ENCODE results near the gene EEA1.

Gene EEA1

DNA sequence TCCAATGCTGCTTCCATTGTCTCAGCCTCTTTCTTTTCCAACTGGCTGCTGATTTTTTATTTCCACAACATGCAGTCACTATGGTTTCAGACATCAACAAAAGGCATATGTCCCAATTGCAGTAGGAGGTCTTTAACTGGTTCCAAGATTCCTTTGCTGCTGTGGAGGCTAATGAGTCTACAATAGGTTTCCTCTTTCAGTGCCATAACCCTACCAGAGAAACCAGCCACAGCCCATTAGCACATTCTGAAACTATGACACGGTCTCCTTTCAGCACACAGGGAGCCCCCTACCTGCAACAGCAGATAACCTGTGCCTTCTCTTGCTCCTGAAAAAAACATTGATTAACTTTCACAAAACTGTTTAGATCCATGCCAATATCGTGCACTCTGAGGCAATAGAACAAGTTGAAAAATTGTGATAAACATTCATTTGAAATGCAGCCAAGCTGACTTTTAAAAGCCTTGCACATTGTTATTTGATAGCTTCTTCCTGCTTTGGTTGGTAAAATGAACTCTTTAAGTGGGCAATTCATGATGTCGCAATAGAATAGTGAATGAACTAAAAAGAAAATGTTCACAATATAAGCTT lies 193.9 kb downstream of the EEA1 start (continued):
- TF ChIP-seq KLF16 (tag by site-specific recombination; IDR thresholded peaks at IDR 0.05) (no peak), ZNF10 (tag by site-specific recombination; IDR thresholded peaks at IDR 0.05) (no peak), ZNF18 (tag by site-specific recombination; IDR thresholded peaks at IDR 0.05) (no peak), ZBTB8A (tag by site-specific recombination; IDR thresholded peaks at IDR 0.05) (no peak), HIC1 (tag by site-specific recombination; IDR thresholded peaks at IDR 0.05) (no peak), TSHZ1 (tag by site-specific recombination; IDR thresholded peaks at IDR 0.05; ENCODE audit: borderline replicate concordance) (no peak), ZNF473 (tag by site-specific recombination; IDR thresholded peaks at IDR 0.05) (no peak), ZXDB (tag by site-specific recombination; IDR thresholded peaks at IDR 0.05) (peak; percentile 48; the same call in 1 of the 2 replicates), ZNF24 (tag by site-specific recombination; IDR thresholded peaks at IDR 0.05) (peak; percentile 74; the same call in 1 of the 2 replicates), ZNF747 (tag by site-specific recombination; IDR thresholded peaks at IDR 0.05) (no peak), ZNF530 (tag by site-specific recombination; IDR thresholded peaks at IDR 0.05; ENCODE audit: low read depth) (no peak), ZNF292 (tag by site-specific recombination; IDR thresholded peaks at IDR 0.05; ENCODE audit: borderline replicate concordance, low read depth) (no peak), ZNF223 (tag by site-specific recombination; IDR thresholded peaks at IDR 0.05) (no peak), ZNF561 (tag by site-specific recombination; IDR thresholded peaks at IDR 0.05; ENCODE audit: borderline replicate concordance) (peak; percentile 14; the same call in 1 of the 2 replicates), ZFHX2 (tag by site-specific recombination; conservative IDR thresholded peaks at IDR 0.05) (no peak), ZFP41 (tag by site-specific recombination; IDR thresholded peaks at IDR 0.05; ENCODE audit: borderline replicate concordance) (no peak), GLIS1 (tag by site-specific recombination; IDR thresholded peaks at IDR 0.05) (peak; percentile 82), SCRT2 (tag by site-specific recombination; IDR thresholded peaks at IDR 0.05) (peak; percentile 49), REPIN1 (tag by site-specific recombination; IDR thresholded peaks at IDR 0.05; ENCODE audit: low read depth) (no peak), ZNF394 (tag by site-specific recombination; IDR thresholded peaks at IDR 0.05; ENCODE audit: borderline replicate concordance) (no peak), ZNF112 (tag by site-specific recombination; IDR thresholded peaks at IDR 0.05) (no peak), ZNF677 (tag by site-specific recombination; IDR thresholded peaks at IDR 0.05) (no peak), SP3 (tag by site-specific recombination; IDR thresholded peaks at IDR 0.05) (no peak)
- TF ChIP-seq, protein P1, sequence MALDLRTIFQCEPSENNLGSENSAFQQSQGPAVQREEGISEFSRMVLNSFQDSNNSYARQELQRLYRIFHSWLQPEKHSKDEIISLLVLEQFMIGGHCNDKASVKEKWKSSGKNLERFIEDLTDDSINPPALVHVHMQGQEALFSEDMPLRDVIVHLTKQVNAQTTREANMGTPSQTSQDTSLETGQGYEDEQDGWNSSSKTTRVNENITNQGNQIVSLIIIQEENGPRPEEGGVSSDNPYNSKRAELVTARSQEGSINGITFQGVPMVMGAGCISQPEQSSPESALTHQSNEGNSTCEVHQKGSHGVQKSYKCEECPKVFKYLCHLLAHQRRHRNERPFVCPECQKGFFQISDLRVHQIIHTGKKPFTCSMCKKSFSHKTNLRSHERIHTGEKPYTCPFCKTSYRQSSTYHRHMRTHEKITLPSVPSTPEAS (tag by site-specific recombination; IDR thresholded peaks at IDR 0.05) = peak; percentile 37; the same call in 1 of the 2 replicates
- TF ChIP-seq, protein P2, sequence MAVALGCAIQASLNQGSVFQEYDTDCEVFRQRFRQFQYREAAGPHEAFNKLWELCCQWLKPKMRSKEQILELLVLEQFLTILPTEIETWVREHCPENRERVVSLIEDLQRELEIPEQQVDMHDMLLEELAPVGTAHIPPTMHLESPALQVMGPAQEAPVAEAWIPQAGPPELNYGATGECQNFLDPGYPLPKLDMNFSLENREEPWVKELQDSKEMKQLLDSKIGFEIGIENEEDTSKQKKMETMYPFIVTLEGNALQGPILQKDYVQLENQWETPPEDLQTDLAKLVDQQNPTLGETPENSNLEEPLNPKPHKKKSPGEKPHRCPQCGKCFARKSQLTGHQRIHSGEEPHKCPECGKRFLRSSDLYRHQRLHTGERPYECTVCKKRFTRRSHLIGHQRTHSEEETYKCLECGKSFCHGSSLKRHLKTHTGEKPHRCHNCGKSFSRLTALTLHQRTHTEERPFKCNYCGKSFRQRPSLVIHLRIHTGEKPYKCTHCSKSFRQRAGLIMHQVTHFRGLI (tag by site-specific recombination; IDR thresholded peaks at IDR 0.05) = no peak
- TF ChIP-seq, protein P3, sequence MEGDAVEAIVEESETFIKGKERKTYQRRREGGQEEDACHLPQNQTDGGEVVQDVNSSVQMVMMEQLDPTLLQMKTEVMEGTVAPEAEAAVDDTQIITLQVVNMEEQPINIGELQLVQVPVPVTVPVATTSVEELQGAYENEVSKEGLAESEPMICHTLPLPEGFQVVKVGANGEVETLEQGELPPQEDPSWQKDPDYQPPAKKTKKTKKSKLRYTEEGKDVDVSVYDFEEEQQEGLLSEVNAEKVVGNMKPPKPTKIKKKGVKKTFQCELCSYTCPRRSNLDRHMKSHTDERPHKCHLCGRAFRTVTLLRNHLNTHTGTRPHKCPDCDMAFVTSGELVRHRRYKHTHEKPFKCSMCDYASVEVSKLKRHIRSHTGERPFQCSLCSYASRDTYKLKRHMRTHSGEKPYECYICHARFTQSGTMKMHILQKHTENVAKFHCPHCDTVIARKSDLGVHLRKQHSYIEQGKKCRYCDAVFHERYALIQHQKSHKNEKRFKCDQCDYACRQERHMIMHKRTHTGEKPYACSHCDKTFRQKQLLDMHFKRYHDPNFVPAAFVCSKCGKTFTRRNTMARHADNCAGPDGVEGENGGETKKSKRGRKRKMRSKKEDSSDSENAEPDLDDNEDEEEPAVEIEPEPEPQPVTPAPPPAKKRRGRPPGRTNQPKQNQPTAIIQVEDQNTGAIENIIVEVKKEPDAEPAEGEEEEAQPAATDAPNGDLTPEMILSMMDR (tag by site-specific recombination; IDR thresholded peaks at IDR 0.05) = no peak

Data from HEK293 (cell line).